GM18505 (cell line): ENCODE results near the gene PAK5.

Experiments
- ATAC-seq: cut with Tn5 transposase; IDR thresholded peaks from one replicate; pipeline ENCODE4 v1.9.1; 2021; ENCODE audit not compliant: unreplicated experiment
- POLR2A ChIP-seq: IDR thresholded peaks from 4 replicates; pipeline ENCODE4 v1.6.1; 2011; ENCODE audit warnings: borderline replicate concordance; ENCODE audit not compliant: insufficient read depth, insufficient read length; ENCODE audit errors: extremely low read depth

Gene PAK5

GRCh38 chr20:9838378-9839295 is at the start of gene PAK5:
Gene PAK5 (minus strand): TSS chr20:9839076. CDS start chr20:9644328, 194,748 bp downstream.
- no peak for ATAC-seq
- TF ChIP-seq POLR2A, result no peak

GRCh38 chr20:9887706-9888105 is 48.8 kb upstream of the PAK5 start:
- no peak for TF ChIP-seq POLR2A
- ATAC-seq, result no peak

- TF ChIP-seq POLR2A, result no peak
- no peak for ATAC-seq
Observed at GRCh38 chr20:9886227-9886626, 47.4 kb upstream of the PAK5 start.

GRCh38 chr20:9884666-9885065 is 45.8 kb upstream of the PAK5 start:
- no peak for ATAC-seq
- no peak for TF ChIP-seq POLR2A

- no peak for TF ChIP-seq POLR2A
- no peak for ATAC-seq
Observed at GRCh38 chr20:9884061-9884460, 45.2 kb upstream of the PAK5 start.

GRCh38 chr20:9877932-9878495 is 39.1 kb upstream of the PAK5 start:
- no peak for ATAC-seq
- no peak for TF ChIP-seq POLR2A

GRCh38 chr20:9867196-9867980 is 28.5 kb upstream of the PAK5 start:
- ATAC-seq, result no peak
- TF ChIP-seq POLR2A, result no peak

GRCh38 chr20:9852566-9852965 is 13.7 kb upstream of the PAK5 start:
- no peak for ATAC-seq
- no peak for TF ChIP-seq POLR2A

- no peak for TF ChIP-seq POLR2A
- ATAC-seq, result no peak
Observed at GRCh38 chr20:9839626-9840025, 750 bp upstream of the PAK5 start.

- ATAC-seq, result no peak
Observed at GRCh38 chr20:9838035-9838377, 870 bp downstream of the PAK5 start.

GRCh38 chr20:9837634-9838033 is 1.2 kb downstream of the PAK5 start:
- no peak for ATAC-seq
- TF ChIP-seq POLR2A, result no peak

More at GRCh38 chr20:9838035-9838377, 870 bp downstream of the PAK5 start:
- no peak for TF ChIP-seq POLR2A

- no peak for ATAC-seq
- TF ChIP-seq POLR2A, result no peak
Observed at GRCh38 chr20:9835302-9835701, 3.6 kb downstream of the PAK5 start.

GRCh38 chr20:9831032-9831431 is 7.8 kb downstream of the PAK5 start:
- ATAC-seq, result no peak
- TF ChIP-seq POLR2A, result no peak
